ENCODE data around the gene PKIG.

Gene PKIG

DNA sequence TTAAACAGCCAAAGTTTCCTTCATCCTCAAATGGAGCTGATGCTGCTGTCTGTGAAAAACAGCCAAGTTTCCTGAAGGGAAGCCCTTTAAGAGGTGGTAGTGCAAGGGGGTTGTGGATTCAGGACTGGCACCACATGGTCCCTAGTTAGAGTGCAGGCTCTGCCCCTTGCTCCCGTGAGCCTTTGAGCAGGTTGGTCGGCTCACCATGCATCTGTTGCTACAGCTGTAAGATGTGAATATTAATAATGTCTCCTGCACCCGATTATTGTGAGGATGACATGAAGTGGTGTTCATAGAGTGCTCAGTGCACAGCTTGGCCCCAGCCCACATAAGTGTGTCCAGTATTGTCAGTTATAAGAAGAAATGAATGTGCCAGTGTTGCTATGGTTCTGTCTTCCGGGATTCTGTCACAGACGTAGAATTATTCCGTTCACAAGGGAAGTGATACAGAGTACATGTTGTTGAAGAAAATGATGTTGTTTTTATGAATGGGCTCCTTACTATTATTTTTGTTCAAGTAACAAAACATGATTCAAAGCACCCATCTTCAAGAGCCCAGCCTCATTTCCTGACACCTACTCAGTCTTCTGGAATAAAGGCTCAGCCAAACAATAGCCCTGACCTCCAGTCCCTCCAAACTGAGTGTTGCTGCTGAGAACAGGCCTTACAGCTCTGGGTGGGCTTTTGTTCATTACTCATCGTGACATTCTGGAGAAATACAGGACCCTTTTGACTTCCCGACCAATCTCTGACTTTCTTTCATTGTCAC, 2.9 kb upstream of the PKIG start:
- Histone ChIP-seq H3K27me3 (no peaks in the 10 kb centered on the region), H3K27ac (peak overlapping the region in 9 of 11 experiments; percentile 48 to 95 (median 81); a peak in 17 of 22 replicates), H3K9me3 (replicated peaks in 1 of 11) (no peaks in the 10 kb centered on the region), H4K20me1 (no peaks in the 10 kb centered on the region), H3K36me3 (no peaks in the 10 kb centered on the region), H3K4me1 (peaks cover 83 to 100% (median 93%) of the 10 kb centered on the region in 10 experiments), H3K9ac (peak overlapping the region in 3 of 11 experiments; percentile 2 to 38 (median 24); a peak in 4 of 22 replicates), H3K4me3 (no peak overlapping the region), H3K4me2 (peak overlapping the region; percentile 24 to 97 (median 90))
- no peak for TF ChIP-seq Cebpa-rat (IDR thresholded peaks at IDR 0.05)

DNA sequence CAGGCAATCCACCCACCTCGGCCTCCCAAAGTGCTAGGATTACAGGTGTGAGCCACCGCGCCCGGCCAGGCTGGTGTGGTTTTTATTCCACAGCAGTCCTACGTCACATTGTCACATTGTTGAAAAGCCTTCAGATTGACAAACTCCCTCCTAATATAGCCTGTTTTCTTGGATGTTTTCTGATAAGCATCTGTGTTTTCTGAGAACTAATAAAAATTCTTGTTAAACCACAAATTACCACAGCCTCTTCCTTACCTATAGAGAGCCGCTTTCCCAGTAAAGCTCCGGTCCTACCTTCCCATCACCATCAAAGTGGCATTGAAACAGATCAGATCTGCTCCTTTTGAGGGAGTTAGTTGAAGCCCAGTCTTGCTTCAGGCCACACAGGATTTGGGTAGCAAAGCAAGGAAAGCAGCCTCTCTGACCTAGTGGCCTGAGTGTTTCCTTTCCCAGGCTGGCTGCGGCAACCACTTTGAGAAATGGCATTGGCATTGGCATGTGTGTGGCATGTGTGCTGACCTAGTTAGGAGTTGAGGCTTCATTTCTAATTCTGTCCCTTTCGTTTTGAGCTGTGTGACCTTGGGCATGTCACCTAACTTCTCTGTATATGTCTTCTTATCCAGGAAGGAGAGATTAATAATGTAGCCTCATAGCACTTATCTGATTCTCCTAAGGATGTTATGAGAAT, 1.7 kb upstream of the PKIG start:
- H3K36me3 ChIP-seq: no peaks in the 10 kb centered on the region

GRCh38 chr20:44581515-44581914, 864 bp upstream of the PKIG start:
- no peaks in the 10 kb centered on the region for H3K9me3 ChIP-seq (replicated peaks in 1 of 11)
- no peaks in the 10 kb centered on the region for H3K36me3 ChIP-seq
- peak overlapping the region in 9 of 11 experiments; percentile 74 to 95 (median 81); a peak in 19 of 22 replicates for H3K27ac ChIP-seq
- H3K27me3 ChIP-seq: no peaks in the 10 kb centered on the region
- peaks cover 88 to 100% (median 94%) of the 10 kb centered on the region in 10 experiments for H3K4me1 ChIP-seq
- TF ChIP-seq Cebpa-rat (IDR thresholded peaks at IDR 0.05): no peak
- H4K20me1 ChIP-seq: no peaks in the 10 kb centered on the region
- H3K9ac ChIP-seq: peak overlapping the region in 9 of 11 experiments; percentile 15 to 83 (median 77); a peak in 16 of 22 replicates
- peak overlapping the region; percentile 86 to 97 (median 90) for H3K4me2 ChIP-seq
- peak overlapping the region in 4 of 10 experiments; percentile 48 to 63 (median 59); a peak in 5 of 20 replicates for H3K4me3 ChIP-seq

More for the DNA sequence above, 1.7 kb upstream of the PKIG start:
- Histone ChIP-seq H3K4me3 (no peak overlapping the region; a peak in 1 of 20 replicates), H4K20me1 (no peaks in the 10 kb centered on the region), H3K27me3 (no peaks in the 10 kb centered on the region), H3K27ac (peak overlapping the region in 9 of 11 experiments; percentile 48 to 95 (median 81); a peak in 17 of 22 replicates), H3K9me3 (replicated peaks in 1 of 11) (no peaks in the 10 kb centered on the region), H3K4me2 (peak overlapping the region; percentile 86 to 97 (median 90)), H3K4me1 (peaks cover 88 to 100% (median 94%) of the 10 kb centered on the region in 10 experiments), H3K9ac (peak overlapping the region in 7 of 11 experiments; percentile 73 to 83 (median 78); a peak in 11 of 22 replicates)
- TF ChIP-seq Cebpa-rat (IDR thresholded peaks at IDR 0.05): no peak

- Histone ChIP-seq H3K27ac (peak overlapping the region; percentile 28 to 95 (median 81); a peak in 20 of 22 replicates), H3K27me3 (no peaks in the 10 kb centered on the region), H3K4me3 (peak overlapping the region; percentile 46 to 70 (median 59)), H3K4me2 (peak overlapping the region; percentile 86 to 97 (median 90)), H3K36me3 (no peaks in the 10 kb centered on the region), H3K9me3 (replicated peaks in 1 of 11) (0 out of 22 replicates have a peak, but pooled peaks cover 0 to 2% (median 0%) of the 10 kb centered on the region in 11 experiments), H3K9ac (peak overlapping the region; percentile 69 to 83 (median 77)), H4K20me1 (no peaks in the 10 kb centered on the region), H3K4me1 (peaks cover 91 to 100% (median 96%) of the 10 kb centered on the region in 10 experiments)
- no peak for TF ChIP-seq Cebpa-rat (IDR thresholded peaks at IDR 0.05)
Measured at GRCh38 chr20:44583157-44583556, 778 bp downstream of the PKIG start.

GRCh38 chr20:44584162-44584561, 1.8 kb downstream of the PKIG start:
- no peaks in the 10 kb centered on the region for H3K36me3 ChIP-seq
- peak overlapping the region in 9 of 10 experiments; percentile 46 to 70 (median 60); a peak in 17 of 20 replicates for H3K4me3 ChIP-seq
- no peaks in the 10 kb centered on the region for H4K20me1 ChIP-seq
- peaks cover 91 to 100% (median 95%) of the 10 kb centered on the region in 10 experiments for H3K4me1 ChIP-seq
- H3K27ac ChIP-seq: peak overlapping the region in 10 of 11 experiments; percentile 59 to 95 (median 81); a peak in 20 of 22 replicates
- peak overlapping the region; percentile 86 to 97 (median 90) for H3K4me2 ChIP-seq
- no peaks in the 10 kb centered on the region for H3K27me3 ChIP-seq
- no peak for TF ChIP-seq Cebpa-rat (IDR thresholded peaks at IDR 0.05)
- H3K9me3 ChIP-seq (replicated peaks in 1 of 11): 0 out of 22 replicates have a peak, but pooled peaks cover 0 to 5% (median 0%) of the 10 kb centered on the region in 11 experiments
- H3K9ac ChIP-seq: peak overlapping the region; percentile 58 to 83 (median 73); a peak in 16 of 22 replicates

DNA sequence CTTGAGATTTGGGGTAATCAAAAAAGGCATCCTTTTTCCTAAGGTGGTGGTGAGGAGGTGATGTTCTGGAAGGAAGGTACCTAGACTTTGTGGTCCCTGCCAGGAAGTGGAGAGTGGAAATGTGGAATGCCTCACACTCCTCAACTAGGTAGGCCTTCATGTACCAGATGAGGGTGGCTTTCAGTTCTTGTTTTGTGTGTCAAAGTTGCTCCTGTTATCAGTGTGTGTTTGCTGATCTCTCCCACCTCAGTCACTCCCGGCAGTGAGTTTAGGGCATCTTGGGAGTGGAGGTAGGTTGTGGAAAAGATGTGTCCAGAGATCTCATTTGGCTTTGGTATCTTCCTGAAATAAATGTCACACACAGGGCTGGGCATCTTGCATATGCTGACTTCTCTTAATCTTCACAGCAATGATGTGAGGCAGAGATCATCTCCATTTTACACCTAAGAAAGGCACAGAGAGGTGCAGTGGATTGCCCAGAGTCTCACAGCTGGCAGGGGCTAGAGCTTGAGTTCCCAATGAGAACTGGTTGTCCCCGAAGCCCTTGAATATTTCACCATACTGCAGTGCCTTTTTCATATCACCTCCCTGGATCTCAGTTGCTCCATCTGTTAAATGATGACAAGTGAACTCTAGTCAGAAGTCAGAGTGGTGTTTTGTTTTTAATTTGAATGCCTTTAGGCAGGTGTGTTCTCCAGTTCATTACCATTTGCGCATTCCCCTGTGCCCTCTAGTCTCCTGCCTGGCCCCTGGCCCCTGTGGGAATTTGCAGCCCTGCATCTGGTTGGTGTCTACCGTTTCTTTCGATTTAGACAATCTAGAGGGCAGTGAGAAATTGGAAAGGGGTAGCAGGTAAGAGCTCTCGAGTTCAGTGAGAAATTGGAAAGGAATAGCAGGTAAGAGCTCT, 2.9 kb downstream of the PKIG start:
- peak overlapping the region; percentile 25 to 83 (median 64); a peak in 19 of 22 replicates for H3K9ac ChIP-seq
- H3K27ac ChIP-seq: peak overlapping the region; percentile 46 to 95 (median 80); a peak in 21 of 22 replicates
- peaks cover 80 to 91% (median 87%) of the 10 kb centered on the region in 10 experiments for H3K4me1 ChIP-seq
- H3K27me3 ChIP-seq: no peaks in the 10 kb centered on the region
- H3K36me3 ChIP-seq: peaks cover 0 to 9% (median 7%) of the 10 kb centered on the region in 11 experiments; a peak in 18 of 22 replicates
- 0 out of 22 replicates have a peak, but pooled peaks cover 0 to 5% (median 0%) of the 10 kb centered on the region in 11 experiments for H3K9me3 ChIP-seq (replicated peaks in 1 of 11)
- peak overlapping the region; percentile 86 to 97 (median 90) for H3K4me2 ChIP-seq
- TF ChIP-seq Cebpa-rat (IDR thresholded peaks at IDR 0.05): no peak
- H3K4me3 ChIP-seq: peak overlapping the region; percentile 33 to 70 (median 58); a peak in 19 of 20 replicates
- H4K20me1 ChIP-seq: no peaks in the 10 kb centered on the region

GRCh38 chr20:44586289-44586911, 4.0 kb downstream of the PKIG start:
- Histone ChIP-seq H3K27ac (peak overlapping the region; percentile 23 to 95 (median 80); a peak in 20 of 22 replicates), H3K4me2 (peak overlapping the region; percentile 86 to 97 (median 90)), H3K27me3 (no peaks in the 10 kb centered on the region), H3K36me3 (peaks cover 0 to 18% (median 17%) of the 10 kb centered on the region in 11 experiments; a peak in 19 of 22 replicates), H3K9ac (peak overlapping the region in 9 of 11 experiments; percentile 3 to 80 (median 42); a peak in 14 of 22 replicates), H4K20me1 (no peaks in the 10 kb centered on the region), H3K4me1 (peaks cover 79 to 91% (median 87%) of the 10 kb centered on the region in 10 experiments), H3K9me3 (replicated peaks in 1 of 11) (0 out of 22 replicates have a peak, but pooled peaks cover 0 to 5% (median 0%) of the 10 kb centered on the region in 11 experiments), H3K4me3 (peak overlapping the region in 8 of 10 experiments; percentile 1 to 67 (median 56); a peak in 8 of 20 replicates)
- no peak for TF ChIP-seq Cebpa-rat (IDR thresholded peaks at IDR 0.05)
